Neural progenitor cell (in vitro differentiated cells): ENCODE data around the gene TAF4.

Source experiments
- EZH2 ChIP-seq: fragments of 200-600 bp; sonication (generic); IDR thresholded peaks from 2 replicates; pipeline ENCODE4 v1.6.1; 2017; ENCODE audit warnings: antibody characterized with exemption, mild to moderate bottlenecking, moderate library complexity
- TF ChIP-seq, protein P1 (sequence below): fragments of 200-600 bp; sonication (generic); IDR thresholded peaks from 2 replicates; pipeline ENCODE4 v1.5.1; 2017; ENCODE audit warnings: antibody characterized with exemption, mild to moderate bottlenecking

DNA sequence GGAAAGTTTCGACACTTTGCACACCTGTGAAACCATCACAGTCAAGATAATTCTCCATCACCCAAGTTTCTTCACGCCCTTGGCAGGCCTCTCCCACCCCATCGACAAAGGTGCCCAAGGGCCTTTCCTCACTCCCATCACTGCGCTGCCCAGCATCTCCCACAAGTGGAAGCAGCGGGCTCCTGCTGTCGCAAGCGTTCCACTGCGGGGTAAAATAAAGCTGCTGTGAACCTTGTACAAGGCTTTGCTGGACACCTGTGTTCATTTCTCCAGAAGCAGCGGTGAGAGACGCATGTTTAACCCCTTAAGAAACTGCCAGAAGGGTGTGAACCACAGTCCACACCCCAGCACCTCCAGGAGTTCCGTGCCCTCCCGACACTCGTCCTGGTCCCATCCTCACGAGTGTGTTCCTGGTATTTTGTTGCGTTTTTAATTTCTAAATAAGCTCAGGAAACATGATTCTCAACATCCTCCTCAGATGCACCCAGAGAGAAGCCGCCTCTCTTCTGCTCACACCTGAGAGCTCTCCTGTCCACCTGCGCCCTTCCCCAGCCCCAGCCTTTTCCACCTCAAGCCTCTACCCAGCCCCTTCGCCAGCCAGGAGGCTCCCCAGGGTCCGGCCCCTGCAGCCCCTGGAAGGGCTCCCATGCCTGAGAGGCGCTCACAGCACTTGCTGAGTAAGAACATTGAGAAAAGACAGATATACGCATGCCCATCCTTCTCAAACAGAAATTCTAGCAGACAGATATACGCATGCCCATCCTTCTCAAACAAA, 97.5 kb downstream of the TAF4 start:
- TF ChIP-seq, protein P1, sequence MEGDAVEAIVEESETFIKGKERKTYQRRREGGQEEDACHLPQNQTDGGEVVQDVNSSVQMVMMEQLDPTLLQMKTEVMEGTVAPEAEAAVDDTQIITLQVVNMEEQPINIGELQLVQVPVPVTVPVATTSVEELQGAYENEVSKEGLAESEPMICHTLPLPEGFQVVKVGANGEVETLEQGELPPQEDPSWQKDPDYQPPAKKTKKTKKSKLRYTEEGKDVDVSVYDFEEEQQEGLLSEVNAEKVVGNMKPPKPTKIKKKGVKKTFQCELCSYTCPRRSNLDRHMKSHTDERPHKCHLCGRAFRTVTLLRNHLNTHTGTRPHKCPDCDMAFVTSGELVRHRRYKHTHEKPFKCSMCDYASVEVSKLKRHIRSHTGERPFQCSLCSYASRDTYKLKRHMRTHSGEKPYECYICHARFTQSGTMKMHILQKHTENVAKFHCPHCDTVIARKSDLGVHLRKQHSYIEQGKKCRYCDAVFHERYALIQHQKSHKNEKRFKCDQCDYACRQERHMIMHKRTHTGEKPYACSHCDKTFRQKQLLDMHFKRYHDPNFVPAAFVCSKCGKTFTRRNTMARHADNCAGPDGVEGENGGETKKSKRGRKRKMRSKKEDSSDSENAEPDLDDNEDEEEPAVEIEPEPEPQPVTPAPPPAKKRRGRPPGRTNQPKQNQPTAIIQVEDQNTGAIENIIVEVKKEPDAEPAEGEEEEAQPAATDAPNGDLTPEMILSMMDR: no peak
- TF ChIP-seq EZH2: no peak
